D721Med (cell line): ENCODE data around the gene FAM199X.

Experiments
- DNase-seq: peaks from one replicate; pipeline ENCODE4 v3.0.0; 2011; ENCODE audit warnings: low spot score; ENCODE audit not compliant: insufficient read length
- FAIRE-seq: peaks from 2 replicates; lab custom pipeline; 2011; peaks lifted over from hg19 to GRCh38; lab: Jason Lieb, UNC
- TF ChIP-seq, protein P1 (sequence below): IDR thresholded peaks from 2 replicates; pipeline ENCODE4 v1.5.1; 2012; ENCODE audit warnings: mild to moderate bottlenecking, control low read depth; ENCODE audit not compliant: insufficient read depth; ENCODE audit errors: missing control alignments

Gene FAM199X

DNA sequence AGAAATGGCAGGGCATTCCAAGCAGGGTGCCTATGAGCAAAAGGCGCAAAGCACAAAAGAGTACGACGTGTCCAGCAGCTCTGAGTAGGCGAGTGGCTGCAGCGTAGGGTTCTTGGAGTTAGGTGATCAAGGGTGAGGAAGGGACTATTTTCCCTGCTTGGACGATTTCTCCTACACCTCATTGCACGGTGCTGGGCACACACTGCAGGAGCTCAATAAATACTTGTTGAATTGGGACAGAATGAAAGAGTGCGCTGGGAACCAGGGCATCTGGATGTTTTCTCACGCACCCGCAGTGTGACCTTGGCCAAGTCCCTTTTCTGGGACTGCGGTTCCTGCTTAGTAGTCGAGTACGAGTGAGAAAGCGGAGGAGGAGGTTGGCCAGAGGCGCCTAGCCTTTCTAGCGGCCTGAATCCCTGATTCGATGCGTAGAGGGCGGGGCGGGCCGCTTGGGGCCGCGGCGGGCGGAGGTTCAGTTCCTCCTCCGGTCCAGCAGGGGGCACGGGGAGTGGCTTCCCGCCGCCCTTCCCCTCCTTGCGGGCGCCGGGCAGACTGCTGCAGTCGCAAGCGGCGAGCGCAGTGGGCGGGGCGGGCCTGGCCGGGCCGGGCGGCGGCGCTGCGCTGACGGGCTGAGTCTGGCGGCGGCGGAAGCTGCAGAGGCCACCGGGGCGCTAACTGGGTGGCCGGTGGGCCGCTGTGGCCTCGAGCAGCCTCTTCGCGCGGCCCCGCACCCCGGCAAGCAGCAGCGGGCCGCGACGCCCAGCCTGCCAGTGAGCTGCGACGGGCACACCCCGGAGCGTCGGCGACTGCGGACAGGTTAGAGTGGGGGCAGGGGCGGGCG lies at the start of gene FAM199X:
FAM199X (plus strand) TSS at position 560 of the 841 bp plus-strand sequence. CDS start 333 bp downstream, outside the sequence.
- FAIRE-seq: no peak
- DNase-seq: peak; percentile 26
- TF ChIP-seq, protein P1, sequence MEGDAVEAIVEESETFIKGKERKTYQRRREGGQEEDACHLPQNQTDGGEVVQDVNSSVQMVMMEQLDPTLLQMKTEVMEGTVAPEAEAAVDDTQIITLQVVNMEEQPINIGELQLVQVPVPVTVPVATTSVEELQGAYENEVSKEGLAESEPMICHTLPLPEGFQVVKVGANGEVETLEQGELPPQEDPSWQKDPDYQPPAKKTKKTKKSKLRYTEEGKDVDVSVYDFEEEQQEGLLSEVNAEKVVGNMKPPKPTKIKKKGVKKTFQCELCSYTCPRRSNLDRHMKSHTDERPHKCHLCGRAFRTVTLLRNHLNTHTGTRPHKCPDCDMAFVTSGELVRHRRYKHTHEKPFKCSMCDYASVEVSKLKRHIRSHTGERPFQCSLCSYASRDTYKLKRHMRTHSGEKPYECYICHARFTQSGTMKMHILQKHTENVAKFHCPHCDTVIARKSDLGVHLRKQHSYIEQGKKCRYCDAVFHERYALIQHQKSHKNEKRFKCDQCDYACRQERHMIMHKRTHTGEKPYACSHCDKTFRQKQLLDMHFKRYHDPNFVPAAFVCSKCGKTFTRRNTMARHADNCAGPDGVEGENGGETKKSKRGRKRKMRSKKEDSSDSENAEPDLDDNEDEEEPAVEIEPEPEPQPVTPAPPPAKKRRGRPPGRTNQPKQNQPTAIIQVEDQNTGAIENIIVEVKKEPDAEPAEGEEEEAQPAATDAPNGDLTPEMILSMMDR: peak; percentile 36

GRCh38 chrX:104117759-104118158 lies 48.5 kb upstream of the FAM199X start:
- FAIRE-seq: no peak
- TF ChIP-seq, protein P1: no peak
- DNase-seq: no peak

DNA sequence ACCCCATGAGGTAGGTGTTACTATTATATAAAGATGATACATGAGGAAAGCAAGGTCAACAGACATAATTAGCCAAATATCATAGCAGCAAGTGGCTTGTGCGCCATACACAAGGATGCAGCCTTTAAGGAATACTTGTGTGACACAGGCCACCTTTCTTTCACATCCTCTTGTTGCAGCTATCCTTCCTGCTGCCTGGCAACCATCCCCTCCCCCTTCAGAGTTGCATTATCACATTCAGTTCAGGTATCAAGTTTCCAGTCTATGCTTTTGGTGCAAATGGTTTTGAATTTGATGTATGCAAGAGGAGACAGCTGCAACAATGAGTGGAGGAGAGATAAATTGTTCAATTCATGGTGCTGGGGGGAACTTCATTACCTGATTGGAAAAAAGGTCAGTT lies 47.5 kb upstream of the FAM199X start:
- FAIRE-seq (peak; percentile 11), DNase-seq (no peak)
- TF ChIP-seq, protein P1: no peak

DNA sequence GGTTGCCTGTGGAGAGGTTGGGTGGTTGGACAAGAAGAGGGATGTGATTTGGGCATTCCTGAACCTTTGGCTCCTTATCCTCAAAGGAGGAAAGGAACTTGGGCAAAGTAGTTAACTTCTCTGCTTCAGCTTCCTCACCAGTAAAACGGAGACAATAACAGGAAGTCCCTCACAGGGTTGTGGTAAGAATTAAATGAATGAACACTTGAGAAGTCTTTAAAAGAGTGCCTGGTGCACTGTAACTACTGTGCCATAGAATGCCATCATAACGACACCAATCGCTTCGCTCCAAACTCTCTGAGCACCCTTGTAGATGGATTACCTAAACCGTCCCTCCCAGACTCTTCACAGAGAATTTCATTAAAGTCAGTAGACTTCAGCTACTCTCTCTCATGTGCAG lies 43.4 kb upstream of the FAM199X start:
- FAIRE-seq: no peak
- TF ChIP-seq, protein P1: no peak
- DNase-seq: no peak

- DNase-seq: no peak
- TF ChIP-seq, protein P1: no peak
- FAIRE-seq: no peak
These were observed 39.4 kb upstream of the FAM199X start for GRCh38 chrX:104126856-104127255.

DNA sequence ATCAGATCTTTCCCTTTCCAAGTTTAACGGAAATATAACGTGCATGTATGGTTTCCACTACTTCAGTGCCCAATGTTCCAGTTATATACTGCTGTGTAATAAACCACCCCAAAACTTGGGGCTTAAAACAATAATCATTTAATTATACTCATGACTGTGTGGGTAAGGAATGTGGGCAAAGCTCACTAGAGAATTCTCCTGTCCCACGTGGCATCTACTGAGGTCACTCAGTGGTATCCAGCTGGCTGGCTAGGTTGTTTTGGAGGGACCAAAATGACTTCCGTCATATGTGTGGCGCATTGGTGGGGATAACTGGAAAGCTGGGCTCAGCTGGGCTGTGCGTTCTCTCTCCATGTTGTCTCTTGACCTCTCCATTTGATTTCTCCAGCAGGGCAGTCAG lies 35.4 kb upstream of the FAM199X start:
- no peak for FAIRE-seq
- TF ChIP-seq, protein P1: no peak

More for the DNA sequence above, 35.4 kb upstream of the FAM199X start:
- DNase-seq: no peak
